NK-92 treated with Interleukin-12 subunit alpha and Interleukin-12 subunit beta, amount 100 ng/mL, for 24 hours (cell line): ENCODE results near the gene ZDHHC1.
A peak's percentile ranks its signal among the peaks of the same experiment; 100 is the strongest.

ENCODE experiments used
- DNase-seq: peaks from one replicate; lab custom pipeline; 2025; lab: John Stamatoyannopoulos, UW

The ZDHHC1 gene

DNA sequence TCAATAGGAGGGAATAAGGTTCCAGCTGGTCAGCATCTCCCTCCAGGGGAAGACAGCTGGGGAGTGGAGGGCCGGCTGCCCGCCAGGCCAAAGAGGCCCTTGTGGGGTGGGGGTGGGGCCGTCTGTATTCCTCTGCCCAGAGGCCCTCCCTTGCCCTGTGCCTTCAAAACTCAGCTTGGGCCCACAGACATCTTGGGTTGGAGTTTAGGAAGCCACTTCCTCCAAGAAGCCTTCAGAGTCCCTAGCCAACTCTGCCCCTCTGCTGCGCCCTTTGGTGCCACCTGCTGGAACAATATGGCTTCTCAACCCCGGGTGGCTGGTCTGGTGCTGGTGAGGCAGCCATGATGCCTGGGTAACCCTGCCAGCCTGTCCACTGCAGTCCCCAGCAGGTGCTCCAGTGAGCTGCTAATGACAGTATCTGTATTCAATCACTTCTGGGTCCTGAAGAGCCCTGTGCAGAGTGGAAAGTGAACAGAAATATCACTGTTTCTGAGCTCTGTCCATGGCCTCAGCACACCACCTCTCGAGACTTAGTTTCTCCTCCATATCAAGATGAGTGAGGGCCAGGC, 31.3 kb upstream of the ZDHHC1 start:
- peak; percentile 26 for DNase-seq

DNA sequence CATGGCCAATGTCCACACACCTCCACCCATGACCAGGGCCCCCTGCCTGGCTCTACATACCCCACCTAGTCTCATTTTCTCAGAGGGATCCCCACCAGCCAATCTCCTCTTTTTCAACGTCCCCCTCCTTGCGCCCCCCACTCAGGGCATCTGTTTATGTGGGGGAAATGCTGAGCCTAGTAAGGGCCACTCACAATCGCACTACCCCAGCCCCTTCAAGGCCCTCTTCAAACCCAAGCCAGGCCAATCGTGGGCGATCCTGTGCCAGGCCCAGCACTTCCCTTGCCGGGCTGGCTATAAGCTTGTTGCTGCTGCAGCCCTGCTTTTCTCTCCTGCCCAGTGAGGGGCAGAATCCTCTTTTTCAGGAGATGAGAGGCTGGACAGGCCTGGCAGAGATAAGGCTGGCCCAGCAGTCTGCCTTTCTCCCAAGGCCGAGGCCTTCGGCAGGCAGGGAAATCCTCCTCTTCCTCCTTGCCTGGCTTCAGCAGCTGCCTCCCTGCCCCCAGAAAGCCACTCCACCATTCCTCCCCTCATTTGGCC, 30.8 kb upstream of the ZDHHC1 start:
- DNase-seq, result no peak

DNA sequence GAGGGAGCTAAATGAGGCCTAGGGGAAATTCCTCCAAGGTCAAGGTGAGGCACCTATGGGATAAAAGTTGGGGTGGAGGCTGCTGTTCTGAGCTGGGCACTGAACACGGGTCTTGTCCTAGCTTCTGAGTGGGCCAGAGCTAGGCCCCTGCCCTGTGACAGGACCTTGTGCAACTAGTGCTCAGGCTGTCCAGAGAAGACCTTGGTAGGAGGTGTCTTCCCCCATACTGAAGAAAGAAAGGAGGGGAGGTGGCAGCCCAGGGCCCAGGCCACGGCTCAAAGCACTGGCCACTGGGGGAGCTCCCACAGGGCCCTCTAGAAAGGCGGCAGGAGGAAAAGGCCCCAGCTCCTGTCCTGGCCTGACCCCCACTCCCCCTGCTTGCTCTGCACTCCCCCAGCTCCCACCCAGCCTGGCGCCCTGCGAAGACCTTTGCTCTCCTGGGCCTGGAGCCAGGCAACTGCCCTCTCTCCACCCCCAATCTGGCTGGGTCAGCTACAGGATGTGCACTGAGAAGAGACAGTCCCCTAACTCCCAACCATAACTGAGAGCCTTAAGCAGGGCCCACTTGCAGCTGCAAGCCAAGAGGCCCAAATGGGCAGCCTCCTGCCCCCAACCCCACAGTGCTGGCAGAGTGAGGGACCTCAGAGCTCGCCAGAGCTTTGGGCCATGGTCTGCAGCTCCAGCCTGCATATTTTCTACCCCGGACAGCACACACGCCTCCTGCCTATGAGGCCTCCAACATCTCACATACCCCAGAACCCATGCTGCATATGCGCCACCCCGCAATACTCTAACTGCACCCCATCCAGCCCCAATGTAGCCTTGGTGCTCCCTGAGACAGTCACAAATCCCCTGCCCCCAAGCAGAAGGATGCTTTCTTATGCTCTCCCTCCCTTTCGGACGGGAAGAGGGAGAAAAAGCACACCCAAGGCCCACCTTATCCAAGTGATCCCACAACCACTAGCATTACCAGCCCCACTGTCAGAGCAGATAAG, 29.9 kb upstream of the ZDHHC1 start:
- no peak for DNase-seq

DNA sequence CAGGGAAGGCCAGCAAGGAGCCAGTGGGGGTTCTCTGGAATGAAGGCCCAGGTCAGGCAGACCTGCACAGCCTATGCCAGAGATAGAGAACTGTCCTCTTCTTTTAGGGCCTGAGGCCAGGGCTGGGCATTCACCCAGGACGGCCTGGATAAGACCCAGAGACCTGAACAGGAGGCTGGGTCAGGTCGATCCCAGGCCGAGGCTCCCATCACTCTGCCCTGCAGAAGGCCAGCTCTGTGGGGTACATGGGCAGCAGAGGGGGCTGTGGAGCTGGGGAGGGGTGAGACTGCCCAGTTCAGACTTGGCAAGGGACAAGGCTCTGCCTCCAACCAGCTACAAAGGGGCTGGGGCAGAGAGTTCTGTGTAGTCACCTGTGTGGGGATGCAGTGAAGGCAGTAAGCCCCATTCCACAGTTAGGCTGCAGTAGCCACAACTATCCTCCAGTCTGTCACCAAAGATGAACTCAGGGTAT, 29.2 kb upstream of the ZDHHC1 start:
- no peak for DNase-seq

DNA sequence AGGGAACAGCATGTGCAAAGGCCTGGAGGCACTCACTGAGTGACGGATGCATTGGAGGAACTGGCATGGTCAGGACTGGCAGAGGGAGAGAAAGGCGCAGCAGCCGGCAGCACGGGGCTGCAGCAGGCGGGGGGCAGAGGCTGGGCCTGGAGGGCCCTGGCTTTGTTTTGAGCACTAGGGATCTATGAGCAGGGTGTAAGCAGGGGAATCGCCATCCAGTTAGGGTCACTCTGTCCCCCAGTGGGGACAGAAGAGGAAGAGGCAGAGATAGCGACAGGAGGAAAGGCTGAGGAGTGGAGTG, 28.8 kb upstream of the ZDHHC1 start:
- DNase-seq, result no peak

DNA sequence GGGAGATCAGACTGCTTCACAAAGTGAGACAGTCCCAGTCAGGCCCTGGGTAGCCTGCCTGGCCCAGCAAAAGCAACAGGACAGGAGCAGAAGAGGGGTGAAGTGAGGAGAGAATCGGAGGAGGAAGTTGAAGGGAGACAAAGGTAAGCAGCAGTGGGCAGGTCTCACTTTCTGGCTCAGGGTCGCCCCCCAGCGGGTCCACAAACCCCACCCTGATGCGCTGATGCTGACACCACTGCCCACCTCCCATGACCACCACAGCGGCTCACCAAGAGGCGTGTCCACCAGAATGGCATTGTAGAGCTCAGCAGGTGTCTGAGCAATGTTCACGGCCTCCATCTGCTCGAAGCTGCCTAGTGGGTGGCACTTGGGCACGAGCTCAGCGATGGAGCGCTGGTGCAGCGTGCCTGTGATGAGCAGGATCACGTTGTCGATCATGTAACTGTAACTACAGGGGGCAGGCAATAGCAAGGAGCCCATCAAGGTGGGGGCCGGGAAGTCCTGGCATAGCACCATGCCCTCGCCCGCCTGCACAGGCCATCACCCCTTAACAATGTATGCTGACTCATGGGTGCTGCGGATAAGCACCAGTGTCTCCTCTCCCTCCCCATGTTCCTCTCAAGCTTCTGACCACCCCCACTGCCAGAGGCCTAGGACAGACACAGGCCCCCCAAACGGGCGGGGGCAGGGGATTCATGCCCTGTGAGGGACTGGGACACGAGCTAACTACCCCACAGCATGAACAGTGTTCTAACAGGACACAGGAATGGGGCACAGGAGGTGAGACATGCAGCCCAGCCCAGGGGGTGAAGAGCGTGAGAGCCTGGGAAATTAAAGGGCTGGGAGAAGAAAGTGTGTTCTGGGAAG, 28.2 kb upstream of the ZDHHC1 start:
- no peak for DNase-seq

DNA sequence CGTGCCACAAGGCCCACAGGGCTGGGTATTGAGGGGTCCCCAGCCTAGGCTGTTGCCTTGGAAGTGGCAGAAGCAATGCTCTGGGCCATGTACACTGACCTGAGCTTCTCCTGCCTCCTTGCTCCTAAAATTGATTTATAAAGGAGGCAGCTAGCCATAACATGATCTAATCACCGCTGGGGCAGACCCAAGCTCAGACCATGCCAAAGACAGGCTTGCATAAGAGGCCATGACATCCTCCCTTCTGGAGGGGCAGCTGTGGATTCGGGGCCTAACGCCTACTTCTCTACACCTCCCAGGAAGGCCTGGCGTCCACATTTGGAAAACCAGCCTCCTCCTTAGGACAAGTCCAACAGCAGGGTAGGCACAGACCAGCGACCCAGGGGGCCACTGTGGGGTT, 27.0 kb upstream of the ZDHHC1 start:
- DNase-seq, result no peak

DNA sequence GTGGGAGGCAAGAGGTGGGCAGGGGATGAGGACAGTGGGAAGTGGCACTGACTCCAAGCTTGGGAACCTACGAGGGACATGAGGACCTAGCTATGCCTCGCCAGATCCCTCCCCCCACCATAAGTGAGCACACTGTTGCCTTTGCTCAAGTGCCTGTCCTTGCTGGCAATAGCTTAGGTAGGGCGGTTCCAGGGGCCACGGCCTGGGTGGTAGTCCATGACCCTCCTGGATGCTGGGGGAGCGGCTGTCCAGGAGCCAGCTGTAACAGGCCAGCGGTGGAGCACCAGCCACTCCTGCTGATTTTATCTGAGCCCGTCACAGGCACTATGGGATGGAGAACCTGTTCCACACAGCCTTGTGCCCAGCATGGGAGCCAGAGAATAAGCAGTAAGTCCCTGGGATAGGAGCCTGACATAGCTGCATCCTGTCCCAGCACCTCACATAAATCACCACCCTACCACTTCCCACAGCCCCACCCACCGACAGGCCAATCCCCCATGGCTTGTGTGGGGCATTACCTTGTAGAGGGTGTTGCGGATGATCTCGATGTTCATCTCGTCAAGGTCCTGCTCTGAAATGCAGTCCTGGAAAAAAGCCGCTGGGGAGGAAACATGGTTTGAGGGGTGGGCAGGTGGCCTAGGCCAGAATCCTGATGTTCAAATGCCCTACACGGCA, 26.4 kb upstream of the ZDHHC1 start:
- DNase-seq, result no peak

DNA sequence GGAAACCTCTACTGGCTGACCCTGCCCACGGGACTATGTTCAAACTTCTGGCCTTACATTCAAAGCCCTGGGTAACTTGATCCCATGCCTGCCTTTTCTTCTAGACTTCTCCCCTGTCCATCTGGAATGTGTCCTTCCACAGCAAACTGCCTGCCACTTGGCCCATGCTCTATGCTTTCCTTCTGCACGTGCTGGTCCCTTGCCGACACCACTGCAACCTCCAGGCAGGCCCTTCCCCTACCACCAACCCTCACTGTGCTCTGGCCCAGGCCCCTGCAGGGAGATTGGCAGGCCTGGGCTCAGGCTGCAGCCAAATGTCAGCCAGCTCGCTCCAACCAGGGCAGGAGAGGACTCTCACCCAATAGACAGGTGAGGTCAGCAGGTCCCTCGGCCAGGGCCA, 25.6 kb upstream of the ZDHHC1 start:
- no peak for DNase-seq

DNA sequence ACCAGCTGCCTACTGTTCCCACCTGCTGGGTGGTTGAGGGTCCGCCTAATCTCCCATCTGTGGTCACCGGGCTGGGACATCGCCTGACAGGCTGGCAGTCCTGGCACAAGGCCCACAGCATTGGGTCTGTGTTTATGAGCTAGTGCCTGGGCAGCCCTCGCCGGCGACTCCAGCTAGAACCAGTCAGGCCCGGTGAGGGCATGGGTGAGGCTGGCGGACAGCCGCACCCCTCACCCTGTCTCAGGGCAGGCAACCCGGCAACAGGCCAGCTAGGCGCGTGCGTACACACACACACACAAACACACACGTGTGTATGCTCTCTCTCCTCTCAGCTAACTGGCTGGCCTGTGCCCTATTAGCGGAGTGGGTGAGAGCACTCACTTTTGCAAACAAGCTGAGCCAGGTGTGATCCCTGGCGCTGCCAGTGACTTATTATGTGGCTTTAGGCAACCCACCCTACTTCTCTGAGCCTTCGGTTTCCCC, 25.0 kb upstream of the ZDHHC1 start:
- DNase-seq, result no peak

DNA sequence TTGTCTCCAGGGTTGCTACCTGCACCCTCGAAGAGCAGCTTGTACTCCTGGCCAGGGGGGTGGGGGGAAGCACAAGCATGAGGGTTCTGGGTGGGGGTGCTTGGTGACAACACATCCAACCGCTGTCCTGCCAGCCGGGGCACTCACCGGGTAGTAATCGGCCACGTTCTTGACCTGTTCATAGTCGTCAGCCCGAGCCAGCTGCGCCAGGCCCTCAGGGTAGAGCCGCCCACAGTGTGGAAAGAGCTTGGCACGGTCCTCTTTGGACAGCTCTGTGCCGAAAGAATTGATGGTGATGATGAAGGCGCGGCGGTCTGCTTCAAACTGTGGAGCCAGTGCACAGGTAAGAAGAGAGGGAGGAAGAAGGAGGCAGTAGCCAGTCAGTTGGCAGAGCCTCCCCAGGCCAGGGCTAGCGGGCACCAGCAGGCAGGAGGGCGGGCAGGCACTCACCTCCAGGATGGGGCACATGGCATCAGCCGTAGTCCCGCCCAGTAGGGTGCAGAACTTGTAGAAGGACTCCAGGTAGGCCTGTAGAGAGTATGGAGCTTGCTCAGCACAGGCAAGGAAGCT, 22.6 kb upstream of the ZDHHC1 start:
- no peak for DNase-seq

DNA sequence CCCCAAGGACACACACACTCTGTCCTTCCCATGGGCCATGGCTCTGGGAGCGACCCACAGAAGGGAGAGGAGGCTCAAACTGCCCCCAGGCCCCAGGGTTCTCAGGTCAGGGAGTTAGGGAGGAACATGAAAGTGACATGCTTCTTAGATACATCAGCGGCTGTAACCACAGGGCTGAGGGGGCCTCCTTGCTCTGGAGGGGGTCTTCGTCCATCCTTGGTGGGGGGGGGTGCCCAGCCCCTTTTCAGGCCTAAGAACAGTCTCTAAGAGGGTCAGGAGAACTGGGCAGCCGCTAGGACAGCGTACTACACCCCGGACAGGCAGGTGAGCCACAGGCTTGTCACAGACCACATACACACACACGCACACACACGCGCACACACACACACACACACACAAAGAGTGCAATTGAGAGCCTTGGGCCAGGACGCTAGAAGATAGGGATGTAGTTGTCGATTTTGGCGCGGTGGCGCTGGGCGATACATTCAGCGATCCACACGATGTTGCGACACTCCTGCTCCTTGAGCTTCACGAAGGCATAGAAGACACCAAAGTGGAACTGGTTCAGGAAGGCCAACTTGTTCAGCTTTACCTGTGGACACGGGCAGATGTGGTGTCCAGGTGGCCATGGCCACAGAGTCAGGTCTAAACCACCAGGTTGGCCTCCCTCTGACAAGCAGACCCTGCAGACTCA, 22.0 kb upstream of the ZDHHC1 start:
- DNase-seq, result no peak

DNA sequence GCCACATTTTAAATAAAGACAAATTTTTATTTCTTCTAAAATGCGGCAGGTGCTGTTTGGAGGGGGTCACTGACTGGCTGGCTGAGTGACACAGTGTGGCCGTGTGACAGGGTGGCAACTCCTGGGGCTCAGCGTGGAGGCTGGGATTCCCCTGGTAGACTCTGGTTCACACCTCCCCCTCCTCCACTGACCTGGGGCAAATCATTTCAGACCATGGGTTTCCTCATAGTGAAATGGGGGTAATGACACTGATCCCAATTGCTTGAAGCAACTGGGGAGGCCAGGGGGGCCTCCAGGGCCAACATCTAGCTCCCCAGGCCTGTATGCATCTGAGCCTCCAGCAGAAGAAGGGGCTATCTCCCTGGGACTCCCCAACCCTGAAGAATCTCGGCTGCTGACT, 21.2 kb upstream of the ZDHHC1 start:
- peak; percentile 20 for DNase-seq

DNA sequence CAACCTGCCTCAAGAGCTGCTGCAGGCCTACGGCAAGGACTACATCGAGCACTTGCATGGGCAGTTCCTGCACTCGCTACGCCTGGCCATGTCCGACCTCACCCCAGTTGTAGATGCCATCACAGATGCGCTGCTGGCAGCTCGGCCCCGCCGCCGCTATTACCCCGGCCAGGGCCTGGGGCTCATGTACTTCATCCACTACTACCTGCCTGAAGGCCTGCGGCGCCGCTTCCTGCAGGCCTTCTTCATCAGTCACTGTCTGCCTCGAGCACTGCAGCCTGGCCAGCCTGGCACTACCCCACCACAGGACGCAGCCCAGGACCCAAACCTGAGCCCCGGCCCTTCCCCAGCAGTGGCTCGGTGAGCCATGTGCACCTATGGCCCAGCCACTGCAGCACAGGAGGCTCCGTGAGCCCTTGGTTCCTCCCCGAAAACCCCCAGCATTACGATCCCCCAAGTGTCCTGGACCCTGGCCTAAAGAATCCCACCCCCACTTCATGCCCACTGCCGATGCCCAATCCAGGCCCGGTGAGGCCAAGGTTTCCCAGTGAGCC, 20.4 kb upstream of the ZDHHC1 start:
- no peak for DNase-seq

DNA sequence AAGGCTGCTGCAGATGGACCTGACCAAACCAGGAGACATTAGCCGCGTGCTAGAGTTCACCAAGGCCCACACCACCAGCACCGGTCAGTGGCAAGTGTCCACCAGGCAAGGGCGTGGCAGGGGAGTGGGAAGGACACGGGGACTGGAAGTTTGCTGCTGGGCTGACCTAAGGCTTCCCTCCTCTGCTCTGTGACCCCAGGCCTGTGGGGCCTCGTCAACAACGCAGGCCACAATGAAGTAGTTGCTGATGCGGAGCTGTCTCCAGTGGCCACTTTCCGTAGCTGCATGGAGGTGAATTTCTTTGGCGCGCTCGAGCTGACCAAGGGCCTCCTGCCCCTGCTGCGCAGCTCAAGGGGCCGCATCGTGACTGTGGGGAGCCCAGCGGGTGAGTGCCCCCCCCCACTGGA, 19.5 kb upstream of the ZDHHC1 start:
- no peak for DNase-seq

DNA sequence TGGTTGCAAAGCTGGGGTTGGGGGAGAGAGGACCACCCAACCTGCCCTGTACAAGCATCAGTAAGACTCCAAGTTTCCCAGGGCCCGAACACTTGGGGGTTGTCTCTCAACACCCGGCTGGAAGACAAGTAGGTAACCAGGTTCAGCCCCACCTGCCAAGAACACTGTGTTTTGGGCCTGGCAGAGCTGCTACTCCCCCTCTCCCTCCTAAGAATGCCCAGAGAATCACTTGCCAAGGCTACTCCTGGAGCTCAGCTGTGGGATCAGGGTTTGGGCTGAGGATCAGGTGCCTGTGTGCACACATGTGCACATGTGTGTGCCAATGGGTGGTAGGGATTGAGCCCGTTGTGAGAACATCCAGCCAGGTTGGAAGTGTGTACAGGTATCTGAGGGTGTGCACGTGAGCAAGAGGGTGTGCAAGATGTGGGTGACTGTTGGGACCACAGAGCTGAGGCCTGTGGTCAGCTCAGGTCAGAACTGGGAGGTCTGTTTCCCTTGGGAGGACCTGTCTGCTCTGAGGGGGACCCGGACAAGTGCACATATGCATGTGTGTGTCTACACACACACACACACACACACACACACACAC, 16.9 kb upstream of the ZDHHC1 start:
- DNase-seq, result no peak

DNA sequence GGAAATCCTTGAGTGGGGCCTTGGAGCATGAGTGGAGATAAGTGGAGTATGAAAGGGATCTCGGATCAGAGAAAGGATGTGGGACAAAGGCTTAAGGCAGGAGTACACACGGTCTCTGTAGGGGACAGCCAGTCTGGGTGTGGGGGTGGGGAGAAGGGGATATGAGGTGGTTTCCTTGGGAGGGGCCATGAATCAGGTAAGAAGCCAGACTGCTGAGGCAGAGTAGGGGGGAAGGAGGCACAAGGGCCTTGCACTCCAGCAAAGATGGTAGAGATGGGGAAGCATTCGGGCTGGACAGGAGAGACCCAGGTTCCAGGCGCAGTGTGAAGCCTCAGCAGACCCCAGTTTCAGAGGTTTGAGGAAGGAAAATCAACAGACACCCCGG, 16.2 kb upstream of the ZDHHC1 start:
- no peak for DNase-seq

DNA sequence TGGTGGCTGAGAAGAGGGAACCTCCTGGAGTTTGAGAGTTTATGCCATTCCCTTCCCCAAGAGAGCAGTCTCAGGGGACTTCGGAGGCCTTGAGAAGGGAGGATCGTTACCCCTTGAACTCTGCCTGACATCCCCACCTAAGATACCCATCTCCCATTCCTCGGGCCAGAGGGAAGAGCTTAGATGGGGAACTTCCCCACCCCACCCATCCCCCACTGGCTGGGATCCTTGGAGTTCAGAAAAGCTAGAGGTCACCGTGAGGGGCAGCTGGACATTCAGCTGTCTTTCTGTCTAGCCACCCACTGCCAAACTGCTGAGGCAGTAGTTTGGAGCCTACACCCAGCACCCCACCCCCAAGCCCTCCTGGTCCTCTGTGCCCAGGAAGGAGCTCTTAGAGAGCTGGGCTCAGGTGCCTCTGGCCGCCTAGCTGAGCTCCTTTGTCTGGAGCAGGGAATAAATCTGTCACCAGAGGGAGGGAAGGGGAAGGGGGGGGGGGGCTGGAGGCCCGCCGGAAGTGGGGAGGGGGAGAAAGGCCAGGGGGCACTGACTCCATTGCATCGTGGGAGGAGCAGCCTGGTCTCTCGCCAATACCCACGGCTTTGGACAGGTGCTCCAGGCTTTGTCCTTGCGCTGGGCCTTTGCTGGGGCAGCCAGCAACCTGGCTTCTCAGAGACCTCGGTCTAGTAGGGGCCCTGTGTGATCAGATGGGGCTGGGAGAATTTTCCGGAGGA, 15.7 kb upstream of the ZDHHC1 start:
- no peak for DNase-seq
